GM12878 (cell line): ENCODE data around the gene KIF23. TPM values are rescaled to one million over a fixed set of nuclear protein-coding genes. Genes with fewer than 3 reads are reported as not detected.

Source experiments
- ATAC-seq: fragments of 200-7000 bp; cut with Tn5 transposase; 3 replicates; pipeline ENCODE4 v1.9.1; 2020; ENCODE audit warnings: mild to moderate bottlenecking, moderate library complexity
- BruUV-seq: library from RNA; stranded (reverse); fragments of 400-500 nt; replicated peaks from 2 replicates; lab custom pipeline; 2021; lab: Mats Ljungman, UMichigan
- CTCF ChIA-PET: fragments of 300-600 bp; sonication (Branson Sonifier 250); formaldehyde crosslinking; extraction: SDS; loops from one replicate; lab custom pipeline; 2021; ENCODE audit warnings: inconsistent platforms; lab: Yijun Ruan, JAX
- POLR2A ChIA-PET: fragments of 350-600 bp; formaldehyde crosslinking; extraction: SDS; loops from one replicate; lab custom pipeline; 2021; ENCODE audit warnings: inconsistent platforms; lab: Charles Lee
- RAD21 ChIA-PET: fragments of 300-600 bp; sonication (Branson Sonifier 250); formaldehyde crosslinking; loops from one replicate; lab custom pipeline; 2023; ENCODE audit warnings: antibody characterized with exemption; ENCODE audit not compliant: unreplicated experiment; lab: Charles Lee
- SMC1A ChIA-PET: fragments of 300-600 bp; sonication (Branson Sonifier 250); formaldehyde crosslinking; loops from one replicate; lab custom pipeline; 2023; ENCODE audit not compliant: unreplicated experiment, uncharacterized antibody; lab: Charles Lee
- DNase-seq: peaks from one replicate; pipeline ENCODE4 v3.0.0-alpha.2; 2011; ENCODE audit warnings: low read depth, low spot score
- FAIRE-seq: peaks from 3 replicates; lab custom pipeline; 2011; peaks lifted over from hg19 to GRCh38; lab: Jason Lieb, UNC
- H2AFZ ChIP-seq: 2 replicates; pipeline ENCODE4 v1.6.0; 2011; ENCODE audit warnings: low read depth, low read length, control low read depth; ENCODE audit not compliant: control insufficient read depth
- H3K27ac ChIP-seq: 2 replicates; pipeline ENCODE4 v1.5.1; 2011; ENCODE audit warnings: control low read depth; ENCODE audit not compliant: control insufficient read depth, insufficient read depth
- H3K27me3 ChIP-seq, 2 experiments: replicated peaks in 1 of 2; 2 replicates each; pipeline versions ENCODE4 v1.6.0 to v1.6.1; 2011; ENCODE audit warnings: low read length in 1 of 2; ENCODE audit not compliant: control insufficient read depth in 2 of 2, insufficient read depth in 2 of 2
- H3K36me3 ChIP-seq, 2 experiments: 2 replicates each; pipeline ENCODE4 v1.5.1; 2011; ENCODE audit warnings: low read length in 1 of 2; ENCODE audit not compliant: control insufficient read depth in 2 of 2, insufficient read depth in 2 of 2
- H3K4me1 ChIP-seq: 2 replicates; pipeline ENCODE4 v1.6.1; 2011; ENCODE audit warnings: mild to moderate bottlenecking, low read length, moderate library complexity, mixed read lengths; ENCODE audit not compliant: control insufficient read depth, insufficient read depth
- H3K4me2 ChIP-seq: 2 replicates; pipeline ENCODE4 v1.6.0; 2011; ENCODE audit warnings: control low read depth; ENCODE audit not compliant: control insufficient read depth, insufficient read depth
- H3K4me3 ChIP-seq: fragments of 200-600 bp; sonication (generic); 2 replicates; pipeline ENCODE4 v1.5.1; 2016
- H3K79me2 ChIP-seq: 2 replicates; pipeline ENCODE4 v1.6.0; 2011; ENCODE audit warnings: low read length; ENCODE audit not compliant: control insufficient read depth, insufficient read depth
- H3K9ac ChIP-seq: 2 replicates; pipeline ENCODE4 v1.8.0; 2011; ENCODE audit warnings: low read length, control low read depth, mixed read lengths; ENCODE audit not compliant: control insufficient read depth, insufficient read depth
- H3K9me3 ChIP-seq: replicated peaks from 3 replicates; pipeline ENCODE4 v1.5.1; 2011; ENCODE audit warnings: mild to moderate bottlenecking, low read length; ENCODE audit not compliant: control insufficient read depth, insufficient read depth
- H4K20me1 ChIP-seq: 2 replicates; pipeline ENCODE4 v1.6.0; 2011; ENCODE audit not compliant: control insufficient read depth, insufficient read depth
- ATF3 ChIP-seq: IDR thresholded peaks from 2 replicates; pipeline ENCODE4 v1.6.1; 2011; ENCODE audit warnings: low read depth, mild to moderate bottlenecking, low read length, moderate library complexity, borderline replicate concordance; ENCODE audit errors: extremely low read depth
- BRCA1 ChIP-seq: IDR thresholded peaks from 2 replicates; pipeline ENCODE4 v1.6.1; 2011; ENCODE audit warnings: low read depth, low read length, improper control_type of control experiment
- DPF2 ChIP-seq: fragments of 450-650 bp; IDR thresholded peaks from 2 replicates; pipeline ENCODE4 v1.6.1; 2017; ENCODE audit warnings: mild to moderate bottlenecking
- MYB ChIP-seq: fragments of 150-350 bp; IDR thresholded peaks from 2 replicates; pipeline ENCODE4 v1.6.1; 2014; ENCODE audit warnings: mild to moderate bottlenecking, low read depth, low read length, borderline replicate concordance
- NR2C2 ChIP-seq: IDR thresholded peaks from 2 replicates; pipeline ENCODE4 v1.6.1; 2011; ENCODE audit warnings: borderline replicate concordance, low read depth; ENCODE audit not compliant: control insufficient read depth, insufficient read length
- SUPT20H ChIP-seq: IDR thresholded peaks from 2 replicates; pipeline ENCODE4 v1.6.1; 2011; ENCODE audit warnings: low read depth, mild to moderate bottlenecking, low read length, moderate library complexity, borderline replicate concordance; ENCODE audit not compliant: control insufficient read depth
- ZBTB40 ChIP-seq: fragments of 450-650 bp; IDR thresholded peaks from 2 replicates; pipeline ENCODE4 v1.6.1; 2016; ENCODE audit warnings: mild to moderate bottlenecking, moderate library complexity, borderline replicate concordance
- ZSCAN29 ChIP-seq: fragments of 450-650 bp; IDR thresholded peaks from 2 replicates; pipeline ENCODE4 v1.6.1; 2017; ENCODE audit warnings: mild to moderate bottlenecking, moderate library complexity
- WGBS: methylation state at CpG from one replicate; pipeline ENCODE4 v1.1.6; 2016; ENCODE audit warnings: low lambda C conversion rate; ENCODE audit not compliant: insufficient replicate concordance, insufficient coverage; ENCODE audit errors: missing lambda C conversion rate; 5-methylcytosine and 5-hydroxymethylcytosine counted together
- in situ Hi-C: fragments of 300-500 bp; cut with MboI; formaldehyde crosslinking; loops from 9 replicates; pipeline ENCODE4 v1.14.3; 2018; ENCODE audit warnings: mixed read lengths
- intact Hi-C: fragments of 100-400 bp; cut with micrococcal nuclease; formaldehyde crosslinking; loops from one replicate; pipeline ENCODE4 v1.14.2; 2022; ENCODE audit not compliant: unreplicated experiment
- polyA plus RNA-seq, 11 experiments: library from polyadenylated mRNA; depleted of rRNA in 4 of 11; unstranded in 6 of 11; stranded (reverse) in 5 of 11; fragments of >200 nt; fragmentation: Nextera tagmentation in 4 of 11; fragmentation: Illumina TruSeq in 1 of 11; extraction: Ambion mirVana in 4 of 11; extraction: Trizol in 1 of 11; gene quantifications; 1 replicate in 1 of 11; 2 replicates in 10 of 11; pipeline versions ENCODE4 v1.2.1 to v1.2.3, GENCODE V29; 2011 to 2016; ENCODE audit warnings: inconsistent platforms in 2 of 11, missing spikeins in 2 of 11, low read depth in 1 of 11
- total RNA-seq, 4 experiments: library from RNA; depleted of rRNA in 3 of 4; stranded (reverse); fragments of >200 nt in 3 of 4; fragmentation: Illumina TruSeq in 1 of 4; extraction: Trizol in 1 of 4; gene quantifications; 2 replicates each; pipeline versions ENCODE4 v1.2.1 to v1.2.3, GENCODE V29; 2013 to 2021

The KIF23 gene
- total and polyA plus RNA-seq, 10 of the 15 experiments (the other 5 are each of a cell fraction or from before 2014, with no cell fraction given): 28.0 to 62.5 (median 46.6) TPM

GRCh38 chr15:69496001-69496400 is 81.9 kb downstream of the KIF23 start:
- no peaks in the 10 kb centered on the region for H3K4me1 ChIP-seq
- no peak overlapping the region for H3K4me3 ChIP-seq
- no peak overlapping the region for H3K9ac ChIP-seq
- 0% methylated on average over 2 of the region's 2 CpGs for WGBS
- ChIA-PET CTCF (no interaction called here), SMC1A (interaction anchor here (0.6 kb wide), 1 partner anchor 211 kb away, joined by 3 read pairs; no protein-coding TSS in a partner anchor), RAD21 (no interaction called here), POLR2A (no interaction called here)
- no peak overlapping the region for H3K27ac ChIP-seq
- intact Hi-C loops: no loop called here
- no TSS peak for BruUV-seq
- no peaks in the 10 kb centered on the region; the same call in 1 of the 2 replicates for H4K20me1 ChIP-seq
- no peaks in the 10 kb centered on the region for H3K79me2 ChIP-seq
- FAIRE-seq: no peak
- no peaks in the 10 kb centered on the region; the same call in 2 of the 3 replicates for H3K9me3 ChIP-seq
- no peak for DNase-seq
- H3K36me3 ChIP-seq: no peaks in the 10 kb centered on the region
- TF ChIP-seq ATF3: no peak
- no peak for TF ChIP-seq MYB
- TF ChIP-seq DPF2: no peak
- TF ChIP-seq NR2C2: no peak
- TF ChIP-seq BRCA1: no peak
- TF ChIP-seq ZBTB40: no peak
- no peak for TF ChIP-seq SUPT20H
- TF ChIP-seq ZSCAN29: no peak
- no peaks in the 10 kb centered on the region for H3K27me3 ChIP-seq
- ATAC-seq: no peak
- no peak overlapping the region for H3K4me2 ChIP-seq
- in situ Hi-C loops: no loop called here
- H2AFZ ChIP-seq: no peak overlapping the region
